Suprapubic skin (tissue), 4 donors: ENCODE measurements around the gene PARD3B. TPM values are rescaled to one million over a fixed set of nuclear protein-coding genes. Genes with fewer than 3 reads are reported as not detected.

Experiments used
- DNase-seq, 2 donors: peaks; one replicate each; pipeline ENCODE4 v3.0.0-alpha.2; 2019; ENCODE audit warnings: low spot score in 2 of 2
- H3K27ac ChIP-seq: fragments of 200-600 bp; sonication (generic); one replicate; pipeline ENCODE4 v1.5.1; 2019
- H3K27me3 ChIP-seq: fragments of 200-600 bp; sonication (generic); one replicate; pipeline ENCODE4 v1.5.1; 2019
- H3K36me3 ChIP-seq: fragments of 200-600 bp; sonication (generic); one replicate; pipeline ENCODE4 v1.5.1; 2019
- H3K4me1 ChIP-seq: fragments of 200-600 bp; sonication (generic); one replicate; pipeline ENCODE4 v1.5.1; 2019
- H3K4me3 ChIP-seq: fragments of 200-600 bp; sonication (generic); one replicate; pipeline ENCODE4 v1.5.1; 2019; ENCODE audit warnings: mild to moderate bottlenecking
- H3K9me3 ChIP-seq: fragments of 200-600 bp; sonication (generic); one replicate; pipeline ENCODE4 v1.5.1; 2019
- EP300 ChIP-seq: sonication (generic); formaldehyde crosslinking; IDR thresholded peaks from one replicate; pipeline ENCODE4 v1.6.1; 2017; ENCODE audit warnings: antibody characterized with exemption
- POLR2A ChIP-seq, 2 donors: fragments of 450-650 bp; IDR thresholded peaks; one replicate each; pipeline ENCODE4 v1.6.1; 2017; ENCODE audit warnings: antibody characterized with exemption in 2 of 2, mild to moderate bottlenecking in 2 of 2, moderate library complexity in 2 of 2
- POLR2AphosphoS5 ChIP-seq, 3 donors: sonication (generic); formaldehyde crosslinking; IDR thresholded peaks; one replicate each; pipeline ENCODE4 v1.6.1; 2017; ENCODE audit warnings: antibody characterized with exemption in 3 of 3
- WGBS: methylation state at CpG from one replicate; pipeline ENCODE4 v1.1.5; 2018; 5-methylcytosine and 5-hydroxymethylcytosine counted together
- total RNA-seq, 4 donors: library from RNA; depleted of rRNA; stranded (reverse); fragments of >200 nt; gene quantifications; one replicate each; pipeline ENCODE4 v1.1.0, GENCODE V29; 2016
- TF ChIP-seq, protein P1 (sequence below), 2 donors: fragments of 200-600 bp in 1 of 2; fragments of 450-650 bp in 1 of 2; sonication (generic) in 1 of 2; IDR thresholded peaks; one replicate each; pipeline ENCODE4 v1.5.1; 2016 to 2019; ENCODE audit warnings: antibody characterized with exemption in 2 of 2, mild to moderate bottlenecking in 1 of 2, moderate library complexity in 1 of 2

PARD3B gene
- total RNA-seq, 4 donors from 2014 or later: 12.5 to 18.9 (median 15.5) TPM

GRCh38 chr2:205654878-205655605, 1109.8 kb downstream of the PARD3B start:
- no peak for TF ChIP-seq POLR2AphosphoS5 (IDR thresholded peaks at IDR 0.05)
- TF ChIP-seq POLR2A (IDR thresholded peaks at IDR 0.05): no peak
- TF ChIP-seq EP300: no peak
- TF ChIP-seq, protein P1, sequence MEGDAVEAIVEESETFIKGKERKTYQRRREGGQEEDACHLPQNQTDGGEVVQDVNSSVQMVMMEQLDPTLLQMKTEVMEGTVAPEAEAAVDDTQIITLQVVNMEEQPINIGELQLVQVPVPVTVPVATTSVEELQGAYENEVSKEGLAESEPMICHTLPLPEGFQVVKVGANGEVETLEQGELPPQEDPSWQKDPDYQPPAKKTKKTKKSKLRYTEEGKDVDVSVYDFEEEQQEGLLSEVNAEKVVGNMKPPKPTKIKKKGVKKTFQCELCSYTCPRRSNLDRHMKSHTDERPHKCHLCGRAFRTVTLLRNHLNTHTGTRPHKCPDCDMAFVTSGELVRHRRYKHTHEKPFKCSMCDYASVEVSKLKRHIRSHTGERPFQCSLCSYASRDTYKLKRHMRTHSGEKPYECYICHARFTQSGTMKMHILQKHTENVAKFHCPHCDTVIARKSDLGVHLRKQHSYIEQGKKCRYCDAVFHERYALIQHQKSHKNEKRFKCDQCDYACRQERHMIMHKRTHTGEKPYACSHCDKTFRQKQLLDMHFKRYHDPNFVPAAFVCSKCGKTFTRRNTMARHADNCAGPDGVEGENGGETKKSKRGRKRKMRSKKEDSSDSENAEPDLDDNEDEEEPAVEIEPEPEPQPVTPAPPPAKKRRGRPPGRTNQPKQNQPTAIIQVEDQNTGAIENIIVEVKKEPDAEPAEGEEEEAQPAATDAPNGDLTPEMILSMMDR (IDR thresholded peaks at IDR 0.05): no peak
- Histone ChIP-seq H3K4me3 (no peak overlapping the region), H3K27ac (peak overlapping the region; percentile 72), H3K36me3 (no peaks in the 10 kb centered on the region), H3K4me1 (peaks cover 36% of the 10 kb centered on the region), H3K27me3 (no peaks in the 10 kb centered on the region), H3K9me3 (no peaks in the 10 kb centered on the region)
- 69% methylated on average over 10 of the region's 10 CpGs for WGBS
- no peak for DNase-seq

DNA sequence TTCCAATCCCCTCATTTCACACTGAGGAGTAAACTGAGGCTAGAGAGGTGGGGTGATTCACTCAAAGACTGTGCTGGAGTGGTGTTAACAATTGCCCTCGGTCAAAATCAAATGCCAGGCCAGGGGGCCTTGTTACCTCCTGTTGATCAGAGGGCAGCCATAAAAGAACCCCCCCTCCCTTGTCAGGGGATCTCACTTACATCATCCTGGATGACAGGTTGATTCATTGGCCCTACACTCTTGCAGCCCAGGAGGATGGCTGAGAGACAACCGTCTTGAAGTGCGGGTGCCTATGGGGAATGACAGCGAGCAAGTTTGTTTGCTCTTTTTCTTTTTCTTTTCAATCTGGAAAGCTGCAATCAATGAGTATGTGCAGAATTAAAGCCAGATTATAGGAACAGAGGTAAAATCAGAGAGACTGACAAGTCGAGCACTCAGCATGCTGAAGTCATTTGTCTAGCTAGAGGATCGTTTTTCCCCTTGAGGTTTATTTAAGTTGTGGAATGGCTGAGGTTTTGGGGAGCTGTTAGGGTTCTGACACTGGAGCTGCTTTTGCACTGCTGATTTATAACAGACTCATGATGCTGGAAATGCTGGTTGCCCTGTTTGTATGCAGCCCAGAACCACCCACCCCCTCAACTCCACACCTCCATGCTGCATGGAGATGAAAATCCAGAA, 1110.6 kb downstream of the PARD3B start:
- Histone ChIP-seq H3K27me3 (no peaks in the 10 kb centered on the region), H3K9me3 (no peaks in the 10 kb centered on the region), H3K27ac (no peak overlapping the region), H3K4me1 (peaks cover 43% of the 10 kb centered on the region), H3K36me3 (no peaks in the 10 kb centered on the region), H3K4me3 (no peak overlapping the region)
- DNase-seq: no peak
- WGBS: 66% methylated on average over 6 of the region's 6 CpGs
- TF ChIP-seq, protein P1 (IDR thresholded peaks at IDR 0.05): no peak
- no peak for TF ChIP-seq POLR2A (IDR thresholded peaks at IDR 0.05)
- no peak for TF ChIP-seq EP300

DNA sequence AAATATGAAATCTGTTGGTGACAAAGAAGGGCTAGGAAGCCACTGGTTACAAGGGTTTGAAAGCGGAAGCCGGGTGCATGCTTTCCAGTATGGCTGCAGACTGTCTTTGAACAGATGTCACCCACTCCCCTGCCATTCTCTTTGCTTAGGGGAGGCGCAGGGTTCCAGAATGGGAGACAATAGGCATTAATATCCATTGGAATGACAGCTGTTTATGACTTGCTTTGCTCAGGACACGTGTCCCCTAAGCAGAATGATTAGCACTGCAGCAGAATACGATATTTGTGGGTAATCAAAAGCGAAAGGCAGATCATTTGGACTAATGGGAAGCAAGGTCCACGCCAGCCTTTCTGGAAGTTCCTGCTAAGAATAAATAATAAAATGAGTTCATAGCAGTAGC, 1111.2 kb downstream of the PARD3B start:
- H3K4me3 ChIP-seq: no peak overlapping the region
- H3K4me1 ChIP-seq: peaks cover 46% of the 10 kb centered on the region
- WGBS: 72% methylated on average over 7 of the region's 7 CpGs
- TF ChIP-seq POLR2AphosphoS5 (IDR thresholded peaks at IDR 0.05) (no peak), POLR2A (IDR thresholded peaks at IDR 0.05) (no peak), EP300 (no peak)
- TF ChIP-seq, protein P1 (IDR thresholded peaks at IDR 0.05): no peak
- H3K27ac ChIP-seq: peak overlapping the region; percentile 51
- no peaks in the 10 kb centered on the region for H3K36me3 ChIP-seq
- no peaks in the 10 kb centered on the region for H3K27me3 ChIP-seq
- no peak for DNase-seq
- H3K9me3 ChIP-seq: no peaks in the 10 kb centered on the region

GRCh38 chr2:205656941-205657340, 1111.7 kb downstream of the PARD3B start:
- H3K27me3 ChIP-seq: no peaks in the 10 kb centered on the region
- no peaks in the 10 kb centered on the region for H3K9me3 ChIP-seq
- no peak for DNase-seq
- H3K4me3 ChIP-seq: no peak overlapping the region
- no peaks in the 10 kb centered on the region for H3K36me3 ChIP-seq
- H3K4me1 ChIP-seq: peaks cover 46% of the 10 kb centered on the region
- TF ChIP-seq, protein P1 (IDR thresholded peaks at IDR 0.05): no peak
- TF ChIP-seq POLR2AphosphoS5 (IDR thresholded peaks at IDR 0.05) (no peak), EP300 (no peak), POLR2A (IDR thresholded peaks at IDR 0.05) (no peak)
- 85% methylated on average over 4 of the region's 4 CpGs for WGBS
- H3K27ac ChIP-seq: peak overlapping the region; percentile 51

- WGBS: 45% methylated on average over 3 of the region's 3 CpGs
- DNase-seq: no peak
- no peaks in the 10 kb centered on the region for H3K9me3 ChIP-seq
- H3K27ac ChIP-seq: peak overlapping the region; percentile 51
- no peaks in the 10 kb centered on the region for H3K36me3 ChIP-seq
- H3K27me3 ChIP-seq: no peaks in the 10 kb centered on the region
- no peak overlapping the region for H3K4me3 ChIP-seq
- peak in 1 of 3 donors; percentile 89 for TF ChIP-seq POLR2AphosphoS5 (IDR thresholded peaks at IDR 0.05)
- TF ChIP-seq, protein P1 (IDR thresholded peaks at IDR 0.05): no peak
- TF ChIP-seq EP300: no peak
- TF ChIP-seq POLR2A (IDR thresholded peaks at IDR 0.05): no peak
- peaks cover 46% of the 10 kb centered on the region for H3K4me1 ChIP-seq
Measured at GRCh38 chr2:205657579-205657978, 1112.3 kb downstream of the PARD3B start.
